GM18502 (cell line): ENCODE data around the gene SMPDL3B.
"Not testable (repeated sequence)": the region's sequence is repeated elsewhere in the genome, so short reads cannot be mapped to it uniquely, and the experiment has no call there.

ENCODE experiments used
- ATAC-seq: cut with Tn5 transposase; IDR thresholded peaks from one replicate; pipeline ENCODE4 v1.9.1; 2021; ENCODE audit warnings: mild to moderate bottlenecking; ENCODE audit not compliant: unreplicated experiment, poor library complexity

SMPDL3B gene

GRCh38 chr1:27967884-27968466 is 33.2 kb downstream of the SMPDL3B start:
- ATAC-seq: no peak

- no peak for ATAC-seq
Observed at GRCh38 chr1:27968692-27969091, 33.9 kb downstream of the SMPDL3B start.

- ATAC-seq: no peak
Observed at GRCh38 chr1:27970401-27970800, 35.6 kb downstream of the SMPDL3B start.

- ATAC-seq: no peak
Observed at GRCh38 chr1:27971674-27972073, 36.9 kb downstream of the SMPDL3B start.

- ATAC-seq: no peak
Observed at GRCh38 chr1:27972141-27972540, 37.3 kb downstream of the SMPDL3B start.

GRCh38 chr1:27973771-27974416 is 39.1 kb downstream of the SMPDL3B start:
- ATAC-seq: no peak

GRCh38 chr1:27974417-27974781 is 39.6 kb downstream of the SMPDL3B start:
- ATAC-seq: no peak

- no peak for ATAC-seq
Observed at GRCh38 chr1:27979151-27979858, 44.5 kb downstream of the SMPDL3B start.

GRCh38 chr1:27979859-27980201 is 45.0 kb downstream of the SMPDL3B start:
- ATAC-seq: no peak

GRCh38 chr1:27980216-27980845 is 45.5 kb downstream of the SMPDL3B start:
- ATAC-seq: no peak

GRCh38 chr1:27981145-27981544 is 46.3 kb downstream of the SMPDL3B start:
- ATAC-seq: no peak

- no peak for ATAC-seq
Observed at GRCh38 chr1:27990920-27991537, 56.2 kb downstream of the SMPDL3B start.

- ATAC-seq: no peak
Observed at GRCh38 chr1:27992276-27992675, 57.5 kb downstream of the SMPDL3B start.

GRCh38 chr1:27993241-27993640 is 58.4 kb downstream of the SMPDL3B start:
- no peak for ATAC-seq

- ATAC-seq: no peak
Observed at GRCh38 chr1:27994060-27994459, 59.3 kb downstream of the SMPDL3B start.

GRCh38 chr1:27994526-27994925 is 59.7 kb downstream of the SMPDL3B start:
- ATAC-seq: not testable (repeated sequence)

GRCh38 chr1:27999055-27999454 is 64.3 kb downstream of the SMPDL3B start:
- ATAC-seq: no peak

- no peak for ATAC-seq
Observed at GRCh38 chr1:28002600-28002999, 67.8 kb downstream of the SMPDL3B start.

GRCh38 chr1:28003117-28003516 is 68.3 kb downstream of the SMPDL3B start:
- not testable (repeated sequence) for ATAC-seq
